ENCODE measurements around the gene PTPRR.
"Not testable (repeated sequence)": the region's sequence is repeated elsewhere in the genome, so short reads cannot be mapped to it uniquely, and the experiment has no call there.

Gene PTPRR

GRCh38 chr12:70838127-70838526 lies 82.4 kb downstream of the PTPRR start:
- DNase-seq, result no peak

- no peak for DNase-seq
These were observed 83.5 kb downstream of the PTPRR start for GRCh38 chr12:70837026-70837425.

DNA sequence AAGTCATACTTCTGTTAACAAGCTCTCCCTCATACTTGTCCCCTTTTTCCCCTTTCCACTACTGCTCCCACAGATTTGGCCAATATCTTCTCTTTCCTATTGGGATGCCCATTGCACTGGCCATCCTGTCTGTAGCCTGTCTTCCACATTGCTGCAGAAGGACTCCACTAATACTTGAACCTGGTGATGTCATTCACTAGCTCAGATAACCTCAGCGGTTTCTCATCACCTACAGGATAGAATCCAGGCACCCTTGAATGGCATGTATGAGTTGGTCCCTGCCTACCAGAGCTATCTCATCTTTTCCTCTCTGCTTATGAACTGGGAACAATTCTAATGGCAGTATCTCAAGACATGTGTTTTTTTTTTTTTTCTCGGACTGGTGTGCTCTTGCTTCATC lies 84.6 kb downstream of the PTPRR start:
- DNase-seq, result no peak

DNA sequence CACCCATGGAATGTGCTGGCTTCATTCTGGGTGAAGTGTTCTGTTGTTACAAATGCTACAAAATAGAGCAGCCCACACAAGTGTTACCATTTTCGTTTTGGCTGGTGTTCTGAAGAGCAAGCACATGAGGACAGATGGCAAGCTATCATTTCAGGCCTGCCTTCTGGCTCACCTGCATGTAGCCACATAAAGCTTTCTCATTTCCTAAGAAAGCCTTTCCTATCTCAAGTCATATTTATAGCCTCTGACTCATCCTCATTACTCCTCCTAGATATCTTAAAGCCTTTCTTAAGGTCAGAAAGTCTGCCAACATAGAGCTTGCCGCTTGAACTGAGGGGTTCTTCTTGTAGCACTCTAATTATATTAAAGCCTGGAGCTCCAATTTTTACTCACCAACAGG lies 89.0 kb downstream of the PTPRR start:
- DNase-seq, result no peak

DNA sequence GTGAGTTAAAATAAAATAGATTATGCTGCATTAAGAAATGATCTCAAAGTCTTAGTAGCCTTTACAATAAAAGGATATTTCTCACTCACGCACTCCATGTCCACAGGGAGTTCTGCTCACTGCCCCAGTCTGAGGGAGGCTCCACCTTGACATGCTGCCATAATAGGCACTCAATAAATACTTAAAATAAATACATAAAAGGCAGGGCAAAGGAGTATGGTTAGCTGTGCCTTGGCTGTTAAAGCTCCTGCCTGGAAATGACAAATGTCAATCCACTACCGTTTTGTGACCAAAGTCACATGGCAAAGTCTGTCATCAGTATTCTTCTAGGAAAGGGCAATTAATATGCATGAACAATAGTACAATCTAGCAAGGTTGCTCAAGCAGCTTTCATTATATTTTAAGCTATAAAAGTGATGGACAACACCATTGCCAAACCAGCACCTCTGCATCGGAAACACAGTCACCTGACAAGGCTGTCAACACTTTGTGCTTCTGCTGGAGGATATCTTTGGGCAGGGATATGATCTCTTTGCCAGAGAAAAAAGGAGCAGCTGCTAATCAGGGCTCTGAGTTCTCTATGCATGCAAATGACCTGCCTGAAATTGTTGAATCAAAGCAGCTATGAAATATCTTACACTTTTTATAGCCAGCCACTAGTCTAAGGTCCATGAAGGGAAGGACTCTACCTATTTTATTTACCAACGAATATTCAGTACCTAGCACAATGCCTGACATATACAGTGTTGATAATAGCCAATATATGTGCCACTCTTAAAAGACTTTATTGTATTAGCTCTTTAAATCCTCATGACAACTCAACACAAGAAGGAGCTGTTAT lies 90.1 kb downstream of the PTPRR start:
- DNase-seq, result no peak

DNA sequence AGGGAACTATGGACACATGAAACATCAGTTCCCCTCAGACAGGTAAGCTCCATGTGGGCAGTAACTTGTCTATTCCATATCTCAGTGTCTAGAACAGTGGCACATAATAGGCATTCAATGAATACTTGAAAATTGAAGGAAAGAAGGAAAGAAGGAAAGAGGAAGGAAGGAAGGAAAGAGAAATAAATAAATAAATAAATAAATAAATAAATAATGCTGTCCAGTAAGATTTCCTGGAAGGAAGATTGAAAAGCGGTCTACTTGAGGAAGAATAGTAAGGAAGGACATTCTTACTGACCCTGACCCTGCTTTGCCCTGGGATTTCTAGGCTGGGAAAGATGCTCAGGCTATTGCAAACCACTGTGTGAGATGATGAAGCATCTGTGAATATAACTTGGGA lies 91.5 kb downstream of the PTPRR start:
- no peak for DNase-seq

DNA sequence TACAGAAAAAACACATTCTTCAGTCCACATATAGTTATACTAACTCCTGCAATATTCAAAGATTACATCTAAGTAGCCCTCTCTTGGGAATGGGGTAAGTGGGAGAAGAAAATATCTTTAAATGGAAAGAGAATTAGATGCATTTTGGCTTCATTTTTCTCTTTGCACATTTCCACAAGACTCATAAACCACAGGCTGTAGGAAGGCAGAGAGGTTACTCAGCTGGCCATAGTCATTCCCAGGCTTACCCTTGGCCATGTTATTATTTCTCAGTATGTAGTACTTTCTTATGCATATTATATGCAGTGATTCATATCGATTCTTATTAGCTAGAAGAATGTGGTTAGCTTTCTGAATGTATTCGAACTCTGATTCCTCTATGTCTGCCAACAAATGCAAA lies 92.2 kb downstream of the PTPRR start:
- no peak for DNase-seq

GRCh38 chr12:70826156-70826555 lies 94.4 kb downstream of the PTPRR start:
- DNase-seq, result no peak

GRCh38 chr12:70824511-70824910 lies 96.0 kb downstream of the PTPRR start:
- no peak for DNase-seq

DNA sequence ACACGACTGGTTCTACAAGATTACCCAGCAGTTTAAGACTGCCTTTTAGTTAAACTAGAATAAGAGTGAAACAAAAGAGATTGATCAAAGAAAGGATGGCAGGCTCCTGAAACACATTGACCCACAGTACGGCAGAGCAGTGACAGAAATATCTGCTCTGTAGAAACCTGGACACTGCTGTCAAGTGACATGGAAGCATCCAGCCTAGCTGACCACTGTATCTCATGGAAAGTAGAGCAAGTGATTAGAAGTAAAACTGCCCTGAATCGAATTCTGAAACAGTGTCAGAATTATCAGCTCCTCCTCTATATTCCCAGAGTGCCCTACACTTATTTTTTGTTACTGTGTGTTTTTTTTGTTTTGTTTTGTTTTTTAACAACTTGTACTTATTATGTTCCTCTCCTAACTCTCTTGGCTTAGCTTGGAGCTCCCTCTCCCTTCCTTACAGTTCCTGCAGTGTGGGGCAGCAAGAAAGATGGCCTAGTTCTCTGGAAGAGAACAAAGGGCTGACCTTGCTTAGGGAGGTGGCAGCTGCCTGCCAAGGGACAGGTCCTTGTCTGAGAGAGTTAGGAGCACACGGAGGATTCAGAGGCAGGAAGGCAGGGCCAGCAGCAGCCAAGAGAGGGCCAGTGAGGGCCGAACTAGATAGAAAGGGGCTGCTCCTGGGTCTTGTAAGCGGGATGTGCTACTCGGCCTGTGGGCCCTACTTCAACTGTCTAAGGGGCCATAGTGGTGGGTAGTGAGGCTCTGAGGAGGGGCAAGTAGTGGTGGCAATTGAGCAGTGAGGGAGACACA lies 97.2 kb downstream of the PTPRR start:
- DNase-seq, result no peak

DNA sequence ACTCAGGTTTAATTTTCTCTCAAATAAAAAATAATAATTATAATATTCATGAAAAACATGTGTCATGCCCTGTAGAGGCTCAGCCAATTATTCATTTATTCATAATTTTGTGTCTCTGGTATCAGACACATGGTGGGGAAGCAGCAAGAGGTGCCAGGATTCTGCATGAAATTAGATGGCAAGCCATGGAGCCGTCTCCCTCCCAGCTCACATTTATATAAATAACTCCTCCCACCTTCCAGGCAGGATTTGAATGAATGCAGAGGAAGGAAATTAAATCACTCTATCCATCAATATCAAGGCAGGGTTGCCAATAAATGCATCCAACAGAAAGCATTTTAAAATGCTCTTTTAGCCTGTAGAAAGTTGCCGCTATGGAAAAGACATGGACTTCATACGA lies 98.1 kb downstream of the PTPRR start:
- DNase-seq, result no peak

DNA sequence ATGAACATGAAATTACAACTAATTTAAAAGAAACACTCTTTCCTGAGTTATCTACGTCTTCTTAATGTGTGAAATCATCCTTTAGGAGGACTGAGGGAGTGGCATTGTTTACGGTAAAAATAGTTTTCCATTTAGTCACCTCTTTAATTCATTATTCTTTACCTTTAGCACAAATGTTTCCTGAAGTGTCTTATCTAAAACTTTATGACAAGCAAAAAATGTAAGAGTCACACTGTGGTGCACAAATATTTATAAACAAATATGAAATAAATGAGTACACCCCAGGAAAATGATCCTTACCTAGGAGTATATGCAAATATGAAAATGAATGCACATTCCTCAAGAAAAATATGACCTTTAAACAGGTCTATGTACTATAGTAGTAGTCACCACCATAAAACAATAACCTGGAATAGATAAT lies 104.6 kb downstream of the PTPRR start:
- DNase-seq, result no peak

GRCh38 chr12:70815056-70815455 lies 105.5 kb downstream of the PTPRR start:
- no peak for DNase-seq

- no peak for DNase-seq
These were observed 107.0 kb downstream of the PTPRR start for GRCh38 chr12:70813559-70813958.

GRCh38 chr12:70812136-70812535 lies 108.4 kb downstream of the PTPRR start:
- no peak for DNase-seq

DNA sequence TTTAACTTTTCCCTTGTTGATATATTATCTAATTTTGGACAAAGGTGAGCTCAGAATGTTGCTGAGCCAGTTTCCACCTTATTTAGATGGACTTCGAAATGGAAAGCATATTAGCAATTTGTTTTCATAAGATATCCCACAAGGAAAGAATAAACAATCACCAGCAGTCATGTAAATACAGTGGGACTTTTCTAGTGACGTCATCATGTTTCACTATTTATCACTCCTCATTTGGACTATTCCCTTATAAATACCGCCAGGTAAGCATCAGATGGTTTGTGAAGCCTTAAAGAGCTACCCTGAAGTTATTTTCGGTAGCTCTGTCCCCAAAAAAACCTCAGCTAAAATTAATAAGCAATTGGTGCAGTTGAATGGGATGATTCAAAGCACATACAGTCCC lies 110.7 kb downstream of the PTPRR start:
- DNase-seq, result no peak

DNA sequence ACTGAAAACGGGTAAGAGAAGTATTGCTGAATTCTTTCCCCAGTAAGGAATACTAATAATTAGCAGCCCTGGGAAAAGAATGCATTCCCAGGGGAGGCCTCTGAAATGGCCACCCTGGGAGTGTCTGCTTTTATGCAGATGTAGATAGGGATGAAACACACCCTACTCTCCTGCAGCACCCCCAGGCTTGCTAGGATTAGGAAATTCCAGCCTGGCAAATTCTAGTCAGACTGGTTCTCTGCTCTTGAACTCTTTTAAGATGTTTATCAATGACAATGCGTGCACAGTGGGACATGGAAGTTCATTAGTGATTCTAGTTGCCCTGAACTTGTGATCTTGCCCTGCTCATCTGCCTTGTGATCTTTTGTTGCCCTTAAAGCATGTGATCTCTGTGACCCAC lies 112.5 kb downstream of the PTPRR start:
- DNase-seq, result not testable (repeated sequence)

- no peak for DNase-seq
These were observed 113.7 kb downstream of the PTPRR start for GRCh38 chr12:70806827-70807226.

GRCh38 chr12:70806043-70806442 lies 114.5 kb downstream of the PTPRR start:
- no peak for DNase-seq

- no peak for DNase-seq
These were observed 122.3 kb downstream of the PTPRR start for GRCh38 chr12:70798016-70798783.

DNA sequence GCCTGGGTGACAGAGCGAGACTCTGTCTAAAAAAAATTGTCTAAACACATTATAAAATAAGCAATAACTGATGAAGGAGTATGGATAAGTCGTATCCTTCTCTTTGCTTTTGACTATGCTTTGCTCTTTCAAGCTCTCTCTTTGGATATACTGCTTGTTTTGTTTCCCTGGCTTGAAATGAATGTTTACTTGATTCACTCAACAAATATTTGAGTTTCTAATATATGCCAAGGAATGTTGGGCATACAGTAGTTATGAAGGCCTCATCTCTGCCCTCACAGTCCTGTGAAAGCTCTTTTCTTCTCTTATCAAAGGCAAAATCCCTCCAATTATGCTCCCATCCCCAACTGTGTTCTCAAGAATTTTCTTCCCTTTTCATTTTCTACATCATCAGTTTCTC lies 123.5 kb downstream of the PTPRR start:
- no peak for DNase-seq

GRCh38 chr12:70795608-70796007 lies 124.9 kb downstream of the PTPRR start:
- no peak for DNase-seq

DNA sequence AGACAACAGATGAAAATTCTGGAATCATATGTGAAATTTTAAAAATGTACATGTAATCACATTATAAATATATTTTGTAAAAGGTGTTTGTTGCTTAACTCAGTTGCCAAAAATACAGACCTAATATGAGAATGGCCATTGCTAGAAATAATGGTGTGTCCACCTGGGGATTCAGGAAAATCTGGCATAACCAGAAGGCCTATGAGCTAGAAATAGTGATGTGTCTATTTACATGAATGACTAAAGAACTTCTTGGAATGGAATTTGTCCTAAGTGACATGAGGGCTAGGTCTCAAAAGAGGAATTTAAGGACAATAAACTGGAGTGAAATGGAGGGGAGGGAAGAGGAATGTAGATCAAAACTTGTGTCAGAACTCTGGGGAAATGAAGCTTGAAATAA lies 126.4 kb downstream of the PTPRR start:
- DNase-seq, result no peak

GRCh38 chr12:70788774-70789173 lies 131.8 kb downstream of the PTPRR start:
- no peak for DNase-seq
